Common myeloid progenitor, CD34-positive (primary cell): Measurements from ENCODE around the gene CD40.
A peak's percentile ranks its signal among the peaks of the same experiment; 100 is the strongest.

Experiments
- CTCF ChIA-PET: fragments of 350-600 bp; sonication (Branson Sonifier 250); formaldehyde crosslinking; loops from one replicate; lab custom pipeline; 2021; ENCODE audit warnings: antibody characterized with exemption; lab: Charles Lee
- POLR2A ChIA-PET: fragments of 350-600 bp; sonication (Branson Sonifier 250); formaldehyde crosslinking; loops from one replicate; lab custom pipeline; 2021; ENCODE audit warnings: antibody characterized with exemption; lab: Charles Lee
- DNase-seq, 3 donors: peaks; one replicate each; pipeline versions ENCODE4 v3.0.0 to v3.0.0-alpha.2; 2013
- H3K27ac ChIP-seq, 2 experiments: 1 replicate in 1 of 2; 2 replicates in 1 of 2; pipeline ENCODE4 v1.7.0; 2013; ENCODE audit warnings: inconsistent platforms in 2 of 2, low read length in 2 of 2, mild to moderate bottlenecking in 2 of 2, low read depth in 1 of 2, moderate library complexity in 1 of 2; ENCODE audit not compliant: severe bottlenecking in 2 of 2, insufficient read depth in 1 of 2, poor library complexity in 1 of 2
- H3K27me3 ChIP-seq, 5 experiments: replicated peaks in 2 of 5; 1 replicate in 3 of 5; 2 replicates in 2 of 5; pipeline versions ENCODE4 v1.6.1 to v1.7.0; 2013; ENCODE audit warnings: low read length in 4 of 5, mild to moderate bottlenecking in 2 of 5, moderate library complexity in 2 of 5, inconsistent platforms in 1 of 5; ENCODE audit not compliant: insufficient read depth in 5 of 5, control insufficient read depth in 4 of 5
- H3K36me3 ChIP-seq, 4 experiments: 1 replicate in 2 of 4; 2 replicates in 2 of 4; pipeline versions ENCODE4 v1.6.1 to v1.7.0; 2013; ENCODE audit warnings: low read length in 3 of 4, control low read depth in 1 of 4, mild to moderate bottlenecking in 1 of 4; ENCODE audit not compliant: control insufficient read depth in 4 of 4, insufficient read depth in 4 of 4
- H3K4me1 ChIP-seq, 4 experiments: 1 replicate in 3 of 4; 2 replicates in 1 of 4; pipeline versions ENCODE4 v1.6.1 to v1.7.1; 2013; ENCODE audit warnings: low read length in 3 of 4, mild to moderate bottlenecking in 3 of 4, control low read depth in 1 of 4, inconsistent platforms in 1 of 4, moderate library complexity in 1 of 4; ENCODE audit not compliant: control insufficient read depth in 4 of 4, insufficient read depth in 4 of 4; ENCODE audit errors: control extremely low read depth in 1 of 4
- H3K4me3 ChIP-seq, 7 experiments: 1 replicate in 4 of 7; 2 replicates in 3 of 7; pipeline versions ENCODE4 v1.5.1 to v1.7.0; 2013; ENCODE audit warnings: mild to moderate bottlenecking in 7 of 7, low read length in 6 of 7, moderate library complexity in 6 of 7, inconsistent platforms in 2 of 7, low read depth in 2 of 7, control low read depth in 1 of 7; ENCODE audit not compliant: insufficient read depth in 4 of 7, control insufficient read depth in 1 of 7; ENCODE audit errors: extremely low read depth in 1 of 7
- H3K9me3 ChIP-seq, 5 experiments: 1 replicate in 4 of 5; 2 replicates in 1 of 5; pipeline versions ENCODE4 v1.6.1 to v1.7.1; 2013; ENCODE audit warnings: low read length in 4 of 5, mild to moderate bottlenecking in 2 of 5, inconsistent platforms in 1 of 5, low read depth in 1 of 5, moderate library complexity in 1 of 5; ENCODE audit not compliant: control insufficient read depth in 4 of 5, insufficient read depth in 2 of 5; ENCODE audit errors: control extremely low read depth in 1 of 5
- WGBS: methylation state at CpG from one replicate; pipeline ENCODE4 v1.1.5; 2013; ENCODE audit not compliant: insufficient coverage; 5-methylcytosine and 5-hydroxymethylcytosine counted together

The CD40 gene

DNA sequence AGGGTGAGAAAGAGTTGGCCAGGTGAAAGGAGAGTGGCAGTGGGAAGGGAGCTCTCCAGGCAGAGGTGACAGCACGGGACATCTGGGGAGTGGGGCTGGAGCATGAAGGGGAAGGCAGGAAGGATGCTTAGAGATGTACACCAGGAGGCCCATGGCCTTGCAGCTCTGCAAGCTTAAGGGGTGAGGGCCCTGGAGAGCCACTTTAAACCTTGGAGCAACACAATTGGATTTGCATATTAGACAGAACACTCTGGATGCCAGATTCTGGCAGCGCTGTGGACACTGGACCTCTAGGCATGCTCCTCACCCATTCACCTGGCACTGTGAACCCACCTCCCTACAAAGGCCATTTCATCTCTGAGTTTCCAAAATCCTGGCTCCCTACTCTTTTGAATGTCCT lies 3.7 kb upstream of the CD40 start:
- ChIA-PET CTCF (interaction anchor here (1.3 to 1.4 kb wide), 2 partner anchors 9 to 18 kb away, joined by 3 to 5 read pairs; no protein-coding TSS in a partner anchor), POLR2A (no interaction called here)
- Histone ChIP-seq H3K36me3 (no peaks in the 10 kb centered on the region), H3K4me1 (peaks cover 0 to 25% (median 17%) of the 10 kb centered on the region in 4 experiments), H3K4me3 (no peak overlapping the region), H3K27ac (no peak overlapping the region), H3K9me3 (no peaks in the 10 kb centered on the region), H3K27me3 (peaks cover 0 to 20% (median 8%) of the 10 kb centered on the region in 5 experiments)
- 95% methylated on average over 2 of the region's 2 CpGs for WGBS
- no peak for DNase-seq

DNA sequence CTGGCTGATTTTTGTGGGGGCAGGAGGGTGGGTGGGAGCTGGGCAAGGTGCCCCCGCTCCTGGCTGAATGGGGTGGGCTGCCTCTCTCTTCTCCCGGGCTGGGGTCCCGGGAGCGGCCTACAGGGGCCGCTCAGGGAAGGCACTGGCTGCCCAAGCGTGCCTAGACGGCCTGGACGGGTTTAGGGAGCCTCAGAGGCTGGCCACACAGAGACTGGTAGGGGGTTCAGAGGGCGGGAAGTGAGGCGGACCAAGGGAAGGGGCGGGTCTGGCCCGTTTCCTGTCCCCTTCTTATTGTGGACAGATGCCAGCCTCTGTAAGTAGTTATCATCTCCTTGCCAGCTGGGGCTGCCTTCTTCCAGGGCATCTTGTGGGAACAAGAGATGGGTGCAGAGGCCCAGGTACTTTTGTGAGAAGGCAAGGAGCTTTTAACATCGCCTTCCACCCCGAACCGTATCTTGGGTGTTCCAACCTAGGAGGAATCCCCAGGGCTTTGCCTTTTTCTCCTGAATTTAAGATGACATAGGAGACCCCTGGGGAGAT lies 437 bp downstream of the CD40 start:
- H3K36me3 ChIP-seq, result peaks cover 0 to 13% (median 0%) of the 10 kb centered on the region in 4 experiments
- ChIA-PET POLR2A (interaction anchor here (0.5 to 1.2 kb wide), 2 partner anchors 11 to 57 kb away, joined by 3 to 8 read pairs; no protein-coding TSS in a partner anchor), CTCF (interaction anchor here (1.0 to 1.1 kb wide), 2 partner anchors 15 to 34 kb away, joined by 3 read pairs; no protein-coding TSS in a partner anchor)
- peak in 2 of 3 donors; percentile 48 to 64 for DNase-seq
- H3K27me3 ChIP-seq, result peaks cover 0 to 18% (median 0%) of the 10 kb centered on the region in 5 experiments
- peak overlapping the region in 1 of 2 experiments; percentile 45 for H3K27ac ChIP-seq
- H3K9me3 ChIP-seq, result no peaks in the 10 kb centered on the region
- WGBS, result 4% methylated on average over 9 of the region's 15 CpGs
- peak overlapping the region in 5 of 7 experiments; percentile 58 to 85 (median 69) for H3K4me3 ChIP-seq
- H3K4me1 ChIP-seq, result peaks cover 0 to 26% (median 17%) of the 10 kb centered on the region in 4 experiments

DNA sequence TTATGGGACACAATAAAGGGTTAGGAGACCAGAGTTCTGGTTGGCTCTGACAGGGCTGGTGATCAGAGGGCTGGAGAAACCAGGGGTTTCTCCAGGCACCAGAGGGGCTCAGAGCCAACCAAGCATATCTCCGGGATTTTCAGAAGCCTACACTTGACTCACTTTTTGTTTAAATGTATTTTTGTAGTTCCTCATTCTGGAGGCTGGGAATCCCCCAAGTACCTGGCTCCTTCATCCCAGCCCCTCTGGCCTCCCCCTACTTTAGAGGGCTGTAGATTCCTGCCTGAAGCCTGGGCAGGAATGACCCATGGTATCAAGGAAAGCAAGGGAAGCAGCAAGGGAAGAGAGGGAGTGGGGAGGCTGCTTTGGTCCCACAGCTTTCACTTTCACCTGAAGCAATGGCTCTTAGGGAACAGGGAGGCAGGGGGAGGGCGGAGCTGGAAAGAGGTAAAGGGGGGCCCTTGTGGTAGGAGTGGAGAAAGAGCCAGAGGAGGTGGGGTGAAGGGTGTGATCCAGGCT lies 973 bp downstream of the CD40 start:
- peak overlapping the region in 4 of 7 experiments; percentile 67 to 85 (median 76) for H3K4me3 ChIP-seq
- H3K4me1 ChIP-seq, result peaks cover 0 to 26% (median 17%) of the 10 kb centered on the region in 4 experiments
- peaks cover 0 to 16% (median 1%) of the 10 kb centered on the region in 4 experiments for H3K36me3 ChIP-seq
- ChIA-PET CTCF (interaction anchor here (1.0 to 1.6 kb wide), 3 partner anchors 14 to 15 kb away, joined by 3 to 7 read pairs (median 3); no protein-coding TSS in a partner anchor), POLR2A (interaction anchor here (0.5 to 1.2 kb wide), 2 partner anchors 12 to 58 kb away, joined by 3 to 8 read pairs; no protein-coding TSS in a partner anchor)
- 71% methylated on average over 1 of the region's 2 CpGs for WGBS
- H3K27ac ChIP-seq, result peak overlapping the region in 1 of 2 experiments; percentile 45
- no peaks in the 10 kb centered on the region for H3K9me3 ChIP-seq
- H3K27me3 ChIP-seq, result peaks cover 0 to 18% (median 0%) of the 10 kb centered on the region in 5 experiments
- peak; percentile 41 to 84 (median 82) for DNase-seq

DNA sequence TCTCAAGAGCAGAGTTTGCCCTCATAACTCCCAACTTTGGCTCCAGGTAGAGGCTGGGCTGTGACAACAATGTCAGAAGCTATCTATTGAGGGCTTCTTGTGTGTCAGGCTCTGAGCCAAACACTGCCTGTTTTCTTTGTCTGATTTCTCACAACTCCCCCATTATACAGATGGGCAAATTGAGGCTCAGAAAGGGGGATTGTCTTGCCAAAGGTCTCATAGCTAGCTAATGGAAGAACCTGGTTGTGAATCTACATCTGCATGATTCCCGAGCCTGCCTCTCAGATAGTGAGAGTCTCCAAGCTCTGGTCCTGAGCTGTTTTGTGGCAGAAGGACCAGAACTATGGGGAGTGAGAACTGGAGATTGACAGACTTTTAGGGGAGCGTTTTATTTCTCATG lies 1.4 kb downstream of the CD40 start:
- Histone ChIP-seq H3K36me3 (peaks cover 0 to 18% (median 1%) of the 10 kb centered on the region in 4 experiments), H3K4me3 (peak overlapping the region in 1 of 7 experiments; percentile 83), H3K4me1 (peaks cover 0 to 26% (median 17%) of the 10 kb centered on the region in 4 experiments), H3K27me3 (peaks cover 0 to 17% (median 0%) of the 10 kb centered on the region in 5 experiments), H3K27ac (peak overlapping the region in 1 of 2 experiments; percentile 45), H3K9me3 (no peaks in the 10 kb centered on the region)
- ChIA-PET CTCF (interaction anchor here (0.7 to 1.6 kb wide), 3 partner anchors 9 to 15 kb away, joined by 3 to 7 read pairs (median 4); no protein-coding TSS in a partner anchor), POLR2A (no interaction called here)
- DNase-seq, result no peak
- WGBS, result 90% methylated on average over 2 of the region's 2 CpGs

DNA sequence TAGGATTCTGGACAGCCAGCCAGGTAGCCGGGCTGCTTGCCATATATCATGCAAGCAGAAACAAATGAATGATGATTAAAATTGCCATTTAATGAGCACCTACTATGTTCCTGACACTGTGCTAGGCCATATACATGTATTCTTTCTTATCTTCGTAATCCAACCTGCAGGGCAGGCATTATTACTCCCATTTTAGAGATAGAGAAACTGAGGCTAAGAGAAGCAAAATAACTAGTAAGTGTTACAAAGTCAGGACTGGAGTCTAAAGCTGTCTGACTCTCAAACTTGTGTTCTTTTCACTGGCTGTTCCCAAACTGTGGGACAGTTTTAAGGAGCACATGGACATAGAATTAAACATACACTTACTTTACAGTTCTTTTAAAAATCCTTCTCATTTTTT lies 2.0 kb downstream of the CD40 start:
- H3K27me3 ChIP-seq, result peaks cover 0 to 17% (median 0%) of the 10 kb centered on the region in 5 experiments
- no peaks in the 10 kb centered on the region for H3K9me3 ChIP-seq
- no peak overlapping the region for H3K4me3 ChIP-seq
- no peak for DNase-seq
- H3K36me3 ChIP-seq, result peaks cover 0 to 18% (median 1%) of the 10 kb centered on the region in 4 experiments
- POLR2A ChIA-PET, result no interaction called here
- WGBS, result 100% methylated on average over 1 of the region's 2 CpGs
- H3K27ac ChIP-seq, result no peak overlapping the region
- CTCF ChIA-PET, result interaction anchor here (0.7 to 1.8 kb wide), 4 partner anchors 8 to 21 kb away, joined by 3 to 7 read pairs (median 4); no protein-coding TSS in a partner anchor
- peaks cover 0 to 26% (median 17%) of the 10 kb centered on the region in 4 experiments for H3K4me1 ChIP-seq

DNA sequence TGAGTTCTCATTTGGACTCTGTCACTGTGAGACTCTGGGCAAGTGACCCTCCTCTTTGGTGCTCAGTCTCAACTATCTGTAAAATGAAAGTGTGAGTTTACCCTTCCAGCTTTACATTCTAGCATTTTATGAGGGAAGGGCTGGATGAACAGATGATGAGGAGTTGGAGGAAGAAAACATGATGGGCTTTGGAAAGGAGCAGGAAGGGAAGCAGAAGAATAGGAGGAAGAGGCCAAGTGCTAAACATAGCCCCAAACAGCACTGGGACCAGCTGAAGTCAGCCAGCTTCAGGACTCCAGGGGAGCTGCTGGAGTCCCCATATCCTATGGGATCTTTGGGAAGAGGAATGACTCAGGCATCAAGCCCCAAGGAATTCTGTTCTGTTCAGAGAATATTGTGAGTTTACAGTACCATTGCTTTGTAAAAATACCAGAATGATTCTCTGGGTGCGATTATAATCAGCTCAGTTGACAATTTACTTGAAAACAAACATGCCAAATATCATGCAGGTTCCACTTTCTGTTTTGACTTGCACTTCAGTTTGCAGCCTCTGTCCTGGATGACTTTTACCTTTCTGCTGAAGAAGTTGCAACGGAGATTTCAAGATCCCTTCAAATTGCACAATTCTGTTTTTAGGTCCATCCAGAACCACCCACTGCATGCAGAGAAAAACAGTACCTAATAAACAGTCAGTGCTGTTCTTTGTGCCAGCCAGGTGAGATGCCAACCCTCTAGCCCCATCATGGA lies 3.2 kb downstream of the CD40 start:
- Histone ChIP-seq H3K27ac (no peak overlapping the region), H3K36me3 (peaks cover 0 to 23% (median 1%) of the 10 kb centered on the region in 4 experiments), H3K9me3 (no peaks in the 10 kb centered on the region), H3K4me1 (peaks cover 0 to 26% (median 17%) of the 10 kb centered on the region in 4 experiments), H3K27me3 (peaks cover 0 to 17% (median 0%) of the 10 kb centered on the region in 5 experiments), H3K4me3 (no peak overlapping the region)
- ChIA-PET CTCF (interaction anchor here (1.8 kb wide), 1 partner anchor 19 kb away, joined by 4 read pairs; no protein-coding TSS in a partner anchor), POLR2A (no interaction called here)
- no peak for DNase-seq
- WGBS, result 90% methylated on average over 2 of the region's 2 CpGs
